Rectal smooth muscle tissue (tissue), 1 donor: Measurements from ENCODE around the gene OR6C3.
"Not testable (repeated sequence)": the region's sequence is repeated elsewhere in the genome, so short reads cannot be mapped to it uniquely, and the experiment has no call there.

Experiments used
- H3K27ac ChIP-seq: one replicate; pipeline ENCODE4 v1.7.0; 2013; ENCODE audit warnings: low read depth, low read length, inconsistent platforms
- H3K27me3 ChIP-seq: one replicate; pipeline ENCODE4 v1.7.0; 2013; ENCODE audit warnings: low read length; ENCODE audit not compliant: control insufficient read depth, insufficient read depth
- H3K36me3 ChIP-seq: one replicate; pipeline ENCODE4 v1.7.0; 2013; ENCODE audit warnings: low read length; ENCODE audit not compliant: control insufficient read depth, insufficient read depth
- H3K4me1 ChIP-seq: one replicate; pipeline ENCODE4 v1.7.0; 2013; ENCODE audit warnings: low read length; ENCODE audit not compliant: control insufficient read depth, insufficient read depth
- H3K4me3 ChIP-seq: one replicate; pipeline ENCODE4 v1.7.0; 2013; ENCODE audit warnings: low read length
- H3K9ac ChIP-seq: one replicate; pipeline ENCODE4 v1.7.0; 2013; ENCODE audit warnings: low read length

The OR6C3 gene

GRCh38 chr12:55330446-55330845 lies at the start of gene OR6C3:
TSS of gene OR6C3 (plus strand) at chr12:55330746. CDS start at chr12:55331701, 955 bp downstream.
- Histone ChIP-seq H3K4me1 (no peaks in the 10 kb centered on the region), H3K27me3 (no peaks in the 10 kb centered on the region), H3K9ac (no peak within 1 kb of the TSS), H3K27ac (no peak within 1 kb of the TSS), H3K36me3 (no peaks in the 10 kb centered on the region), H3K4me3 (no peak within 1 kb of the TSS)

GRCh38 chr12:55280991-55281390 lies 49.6 kb upstream of the OR6C3 start:
- Histone ChIP-seq H3K27ac (no peak overlapping the region), H3K4me3 (no peak overlapping the region), H3K9ac (no peak overlapping the region), H3K36me3 (no peaks in the 10 kb centered on the region), H3K4me1 (no peaks in the 10 kb centered on the region), H3K27me3 (no peaks in the 10 kb centered on the region)

GRCh38 chr12:55289999-55290398 lies 40.5 kb upstream of the OR6C3 start:
- H3K9ac ChIP-seq: no peak overlapping the region
- no peaks in the 10 kb centered on the region for H3K27me3 ChIP-seq
- no peak overlapping the region for H3K4me3 ChIP-seq
- H3K36me3 ChIP-seq: no peaks in the 10 kb centered on the region
- H3K4me1 ChIP-seq: no peaks in the 10 kb centered on the region
- no peak overlapping the region for H3K27ac ChIP-seq

- H3K27ac ChIP-seq: no peak within 1 kb of the TSS
- no peaks in the 10 kb centered on the region for H3K27me3 ChIP-seq
- no peaks in the 10 kb centered on the region for H3K36me3 ChIP-seq
- no peak within 1 kb of the TSS for H3K4me3 ChIP-seq
- H3K4me1 ChIP-seq: no peaks in the 10 kb centered on the region
- H3K9ac ChIP-seq: no peak within 1 kb of the TSS
Measured at GRCh38 chr12:55296469-55296868, 34.1 kb upstream of the OR6C3 start, which contains the start of gene OR6C6. TSS of gene OR6C6 (minus strand) at chr12:55296569. CDS start at chr12:55295232, 1,337 bp downstream.

GRCh38 chr12:55314043-55314442 lies 16.5 kb upstream of the OR6C3 start, which contains the start of gene OR6C1:
TSS of gene OR6C1 (plus strand) at chr12:55314343. CDS start at chr12:55320600, 6,257 bp downstream.
- H3K27me3 ChIP-seq: no peaks in the 10 kb centered on the region
- no peak within 1 kb of the TSS for H3K4me3 ChIP-seq
- H3K36me3 ChIP-seq: no peaks in the 10 kb centered on the region
- no peak within 1 kb of the TSS for H3K27ac ChIP-seq
- H3K4me1 ChIP-seq: no peaks in the 10 kb centered on the region
- no peak within 1 kb of the TSS for H3K9ac ChIP-seq

- Histone ChIP-seq H3K27me3 (no peaks in the 10 kb centered on the region), H3K4me3 (no peak overlapping the region), H3K27ac (no peak overlapping the region), H3K4me1 (no peaks in the 10 kb centered on the region), H3K36me3 (no peaks in the 10 kb centered on the region), H3K9ac (no peak overlapping the region)
Measured at GRCh38 chr12:55320201-55320600, 10.3 kb upstream of the OR6C3 start.

GRCh38 chr12:55325801-55326200 lies 4.7 kb upstream of the OR6C3 start:
- H3K27me3 ChIP-seq, H3K4me3 ChIP-seq, H3K9ac ChIP-seq, H3K27ac ChIP-seq, H3K36me3 ChIP-seq, H3K4me1 ChIP-seq: not testable (repeated sequence)

- H3K36me3 ChIP-seq: no peaks in the 10 kb centered on the region
- no peak overlapping the region for H3K4me3 ChIP-seq
- no peaks in the 10 kb centered on the region for H3K27me3 ChIP-seq
- no peaks in the 10 kb centered on the region for H3K4me1 ChIP-seq
- no peak overlapping the region for H3K9ac ChIP-seq
- no peak overlapping the region for H3K27ac ChIP-seq
Measured at GRCh38 chr12:55336002-55336401, 5.5 kb downstream of the OR6C3 start.

GRCh38 chr12:55355338-55355737 lies 24.8 kb downstream of the OR6C3 start:
- H3K9ac ChIP-seq, H3K27ac ChIP-seq, H3K4me3 ChIP-seq, H3K36me3 ChIP-seq, H3K4me1 ChIP-seq, H3K27me3 ChIP-seq: not testable (repeated sequence)

- Histone ChIP-seq H3K9ac (no peak within 1 kb of the TSS), H3K27me3 (no peaks in the 10 kb centered on the region), H3K4me3 (no peak within 1 kb of the TSS), H3K27ac (no peak within 1 kb of the TSS), H3K4me1 (no peaks in the 10 kb centered on the region), H3K36me3 (no peaks in the 10 kb centered on the region)
Measured at GRCh38 chr12:55362675-55363074, 32.1 kb downstream of the OR6C3 start, which contains the start of gene OR6C75. TSS of gene OR6C75 (plus strand) at chr12:55362975. CDS start at chr12:55365111, 2,136 bp downstream.

- Histone ChIP-seq H3K4me3 (no peak overlapping the region), H3K27me3 (no peaks in the 10 kb centered on the region), H3K4me1 (no peaks in the 10 kb centered on the region), H3K27ac (no peak overlapping the region), H3K9ac (no peak overlapping the region), H3K36me3 (no peaks in the 10 kb centered on the region)
Measured at GRCh38 chr12:55365086-55365485, 34.5 kb downstream of the OR6C3 start.

- no peak overlapping the region for H3K4me3 ChIP-seq
- H3K27me3 ChIP-seq: no peaks in the 10 kb centered on the region
- no peaks in the 10 kb centered on the region for H3K4me1 ChIP-seq
- H3K9ac ChIP-seq: no peak overlapping the region
- no peak overlapping the region for H3K27ac ChIP-seq
- no peaks in the 10 kb centered on the region for H3K36me3 ChIP-seq
Measured at GRCh38 chr12:55372521-55372920, 42.0 kb downstream of the OR6C3 start.
